Placental epithelial cell (primary cell): ENCODE results near the gene PLN. TPM values are rescaled to one million over a fixed set of nuclear protein-coding genes. Genes with fewer than 3 reads are reported as not detected.

Experiments used
- total RNA-seq: library from RNA; depleted of rRNA; stranded (reverse); fragments of >200 nt; gene quantifications from 2 replicates; pipeline ENCODE4 v1.2.3, GENCODE V29; 2012

The PLN gene
- 0.11 TPM in 1 of 2 replicates, not detected in the other for total RNA-seq

GRCh38 chr6:118548136-118548535, at the start of gene PLN:
TSS of gene PLN (plus strand) at chr6:118548296. CDS start at chr6:118558922, 10,626 bp downstream.

Other genes with a start within 250 kb of the PLN start
- 6.3 and 8.8 TPM in 2 replicates for gene CEP85L, start 103.3 kb downstream of the PLN start, total RNA-seq